Nephron progenitor cell (in vitro differentiated cells): ENCODE measurements around the gene ANO6.

Source experiments
- DNase-seq: peaks from one replicate; pipeline ENCODE4 v3.0.0; 2021
- H3K27ac Mint-ChIP-seq: 2 replicates; pipeline ENCODE4 v1.8.0; 2021; ENCODE audit warnings: mild to moderate bottlenecking, moderate library complexity, mixed read lengths
- H3K27me3 Mint-ChIP-seq: 2 replicates; pipeline ENCODE4 v1.8.0; 2021; ENCODE audit warnings: mild to moderate bottlenecking, low read depth, mixed read lengths; ENCODE audit not compliant: poor library complexity
- H3K36me3 Mint-ChIP-seq: 2 replicates; pipeline ENCODE4 v1.8.0; 2021; ENCODE audit warnings: low read depth, mixed read lengths
- H3K4me1 Mint-ChIP-seq: 2 replicates; pipeline ENCODE4 v1.8.0; 2021; ENCODE audit warnings: mixed read lengths
- H3K4me3 Mint-ChIP-seq: 2 replicates; pipeline ENCODE4 v1.8.0; 2021; ENCODE audit warnings: mild to moderate bottlenecking, moderate library complexity, mixed read lengths
- H3K9me3 Mint-ChIP-seq: 2 replicates; pipeline ENCODE4 v1.8.0; 2021; ENCODE audit warnings: mild to moderate bottlenecking, moderate library complexity, mixed read lengths
- TF ChIP-seq, protein P1 (sequence below): fragments of 200-600 bp; sonication (generic); IDR thresholded peaks from 2 replicates; pipeline ENCODE4 v1.5.0; 2021; ENCODE audit warnings: antibody characterized with exemption

Gene ANO6

DNA sequence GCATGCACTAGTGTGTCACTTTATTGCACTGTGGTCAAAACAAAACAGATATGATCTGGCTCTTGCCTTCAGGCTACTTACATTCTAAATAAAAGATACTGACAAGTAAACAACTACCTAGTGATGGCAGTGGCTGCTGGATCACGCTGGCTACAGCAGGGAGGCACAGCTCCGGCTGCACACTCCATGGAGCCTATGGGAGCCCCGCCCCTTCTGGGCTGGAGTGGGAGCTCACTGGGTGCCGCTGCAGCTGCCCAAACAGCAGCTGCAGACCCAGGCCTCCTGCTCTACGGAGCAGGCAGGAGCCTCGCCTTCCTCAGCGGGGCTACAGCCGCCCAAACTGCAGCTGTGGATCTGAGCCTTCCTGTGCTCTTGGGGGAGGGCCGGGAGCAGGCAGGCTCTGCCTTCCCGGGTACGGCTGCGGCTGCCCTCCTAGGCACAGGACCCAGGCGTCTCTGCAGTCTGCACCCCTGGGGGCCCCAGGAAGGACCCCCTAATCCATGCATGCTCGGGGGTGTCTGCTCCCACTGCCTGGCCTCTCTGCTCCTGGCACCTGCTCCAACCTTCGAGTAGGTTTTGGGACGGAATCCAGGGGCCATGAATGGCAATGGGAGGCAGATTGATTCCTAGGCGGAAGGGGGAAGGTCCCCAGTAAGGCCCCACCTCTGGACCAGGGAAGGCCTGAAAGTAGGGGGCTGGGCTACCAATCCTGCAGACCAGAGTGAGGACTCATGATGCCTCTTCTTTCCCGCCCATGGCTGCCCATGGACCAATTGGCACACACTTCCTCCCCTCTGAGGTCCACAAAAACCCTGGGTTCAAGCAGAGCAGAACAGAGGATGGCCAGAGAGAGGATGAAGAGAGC lies 253.1 kb downstream of the ANO6 start:
- H3K4me3 Mint-ChIP-seq: no peak overlapping the region
- no peak overlapping the region for H3K27ac Mint-ChIP-seq
- H3K9me3 Mint-ChIP-seq: peaks cover 14% of the 10 kb centered on the region
- peaks cover 8% of the 10 kb centered on the region for H3K4me1 Mint-ChIP-seq
- no peak for DNase-seq
- no peaks in the 10 kb centered on the region for H3K27me3 Mint-ChIP-seq
- TF ChIP-seq, protein P1, sequence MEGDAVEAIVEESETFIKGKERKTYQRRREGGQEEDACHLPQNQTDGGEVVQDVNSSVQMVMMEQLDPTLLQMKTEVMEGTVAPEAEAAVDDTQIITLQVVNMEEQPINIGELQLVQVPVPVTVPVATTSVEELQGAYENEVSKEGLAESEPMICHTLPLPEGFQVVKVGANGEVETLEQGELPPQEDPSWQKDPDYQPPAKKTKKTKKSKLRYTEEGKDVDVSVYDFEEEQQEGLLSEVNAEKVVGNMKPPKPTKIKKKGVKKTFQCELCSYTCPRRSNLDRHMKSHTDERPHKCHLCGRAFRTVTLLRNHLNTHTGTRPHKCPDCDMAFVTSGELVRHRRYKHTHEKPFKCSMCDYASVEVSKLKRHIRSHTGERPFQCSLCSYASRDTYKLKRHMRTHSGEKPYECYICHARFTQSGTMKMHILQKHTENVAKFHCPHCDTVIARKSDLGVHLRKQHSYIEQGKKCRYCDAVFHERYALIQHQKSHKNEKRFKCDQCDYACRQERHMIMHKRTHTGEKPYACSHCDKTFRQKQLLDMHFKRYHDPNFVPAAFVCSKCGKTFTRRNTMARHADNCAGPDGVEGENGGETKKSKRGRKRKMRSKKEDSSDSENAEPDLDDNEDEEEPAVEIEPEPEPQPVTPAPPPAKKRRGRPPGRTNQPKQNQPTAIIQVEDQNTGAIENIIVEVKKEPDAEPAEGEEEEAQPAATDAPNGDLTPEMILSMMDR: no peak
- no peaks in the 10 kb centered on the region for H3K36me3 Mint-ChIP-seq

DNA sequence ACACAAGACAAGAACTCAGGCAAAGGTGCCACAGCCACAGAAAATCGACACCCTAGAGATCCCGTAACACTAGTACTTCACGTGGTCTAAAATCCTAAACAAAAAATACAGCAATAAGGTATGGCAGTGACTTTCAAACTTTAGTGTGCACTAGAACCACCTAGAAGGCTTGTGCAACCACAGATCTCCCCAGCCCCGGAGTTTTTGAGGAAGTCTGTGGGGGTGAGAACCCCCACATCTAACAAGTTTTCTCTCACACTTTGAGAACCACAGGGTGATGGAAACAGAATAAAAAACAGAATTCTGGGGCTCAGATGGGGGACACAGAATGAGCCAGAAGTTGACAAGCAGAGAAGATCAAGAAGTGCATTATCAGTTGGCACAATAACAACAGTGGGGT lies 254.0 kb downstream of the ANO6 start:
- TF ChIP-seq, protein P1: no peak
- Mint-ChIP-seq H3K9me3 (peaks cover 14% of the 10 kb centered on the region), H3K4me3 (no peak overlapping the region), H3K4me1 (no peaks in the 10 kb centered on the region), H3K27me3 (no peaks in the 10 kb centered on the region), H3K36me3 (no peaks in the 10 kb centered on the region), H3K27ac (no peak overlapping the region)
- DNase-seq: no peak

DNA sequence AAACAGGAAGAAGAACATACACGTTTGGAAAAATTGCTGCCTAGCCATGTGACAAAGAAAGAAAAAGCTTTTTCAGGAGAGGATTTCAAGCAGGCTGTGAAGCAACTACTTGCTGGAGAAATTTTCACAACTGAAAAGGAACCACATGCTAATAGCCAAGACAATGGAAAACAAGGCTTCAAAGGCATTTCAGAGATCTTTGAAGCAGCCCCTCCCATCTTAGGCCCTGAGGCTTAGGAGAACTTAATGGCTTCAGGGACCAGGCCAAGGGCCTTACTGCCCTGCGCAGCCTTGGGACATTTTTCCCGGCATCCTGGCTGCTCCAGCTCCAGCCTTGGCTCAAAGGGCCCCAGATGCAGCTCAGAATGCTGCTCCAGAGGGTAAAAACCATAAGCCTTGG lies 257.7 kb downstream of the ANO6 start:
- H3K27ac Mint-ChIP-seq: no peak overlapping the region
- H3K27me3 Mint-ChIP-seq: no peaks in the 10 kb centered on the region
- H3K4me3 Mint-ChIP-seq: no peak overlapping the region
- peaks cover 18% of the 10 kb centered on the region for H3K9me3 Mint-ChIP-seq
- no peak for DNase-seq
- TF ChIP-seq, protein P1: no peak
- H3K36me3 Mint-ChIP-seq: no peaks in the 10 kb centered on the region
- no peaks in the 10 kb centered on the region for H3K4me1 Mint-ChIP-seq

DNA sequence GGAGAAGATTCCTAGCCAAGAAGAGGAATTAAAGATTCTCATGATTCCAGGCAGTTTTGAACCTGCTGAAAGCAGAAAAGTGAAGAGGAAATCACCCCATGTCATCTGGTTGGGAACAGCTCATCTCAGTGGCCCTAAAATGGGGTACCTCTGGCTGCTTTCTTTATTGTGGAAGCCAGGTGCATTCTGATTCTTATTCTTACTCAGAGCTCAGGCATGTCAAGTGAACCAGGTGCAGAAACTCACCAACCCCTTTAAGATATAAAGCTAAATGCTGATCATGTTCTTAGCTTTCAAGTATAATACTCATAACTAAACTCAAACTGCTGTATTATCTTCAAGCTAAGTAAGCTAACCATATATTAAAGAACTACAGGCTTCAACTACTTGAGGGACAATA lies 259.7 kb downstream of the ANO6 start:
- H3K27ac Mint-ChIP-seq: no peak overlapping the region
- no peak for DNase-seq
- no peaks in the 10 kb centered on the region for H3K36me3 Mint-ChIP-seq
- no peaks in the 10 kb centered on the region for H3K4me1 Mint-ChIP-seq
- H3K9me3 Mint-ChIP-seq: peaks cover 26% of the 10 kb centered on the region
- H3K27me3 Mint-ChIP-seq: no peaks in the 10 kb centered on the region
- no peak overlapping the region for H3K4me3 Mint-ChIP-seq
- TF ChIP-seq, protein P1: no peak

DNA sequence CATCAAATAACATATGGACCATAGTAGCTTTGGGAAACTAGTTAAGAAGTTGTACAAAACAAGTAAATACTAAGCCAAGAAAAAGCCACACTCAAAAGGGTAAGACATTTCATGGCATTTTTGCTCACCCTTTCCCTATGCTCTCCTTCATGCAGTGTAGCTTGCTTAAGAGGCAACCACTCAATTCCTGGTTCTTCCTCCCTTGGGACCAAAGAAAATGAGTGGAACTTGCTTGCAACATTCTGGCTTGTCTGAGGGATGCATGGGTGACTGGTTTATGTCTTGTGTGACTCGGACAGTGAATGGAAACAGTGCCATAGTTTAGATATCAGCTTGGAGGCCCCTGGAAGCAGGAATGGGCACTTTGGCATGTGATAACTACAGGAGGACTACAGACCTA lies 261.6 kb downstream of the ANO6 start:
- Mint-ChIP-seq H3K9me3 (peaks cover 26% of the 10 kb centered on the region), H3K36me3 (no peaks in the 10 kb centered on the region), H3K4me1 (no peaks in the 10 kb centered on the region), H3K27me3 (no peaks in the 10 kb centered on the region), H3K27ac (no peak overlapping the region), H3K4me3 (no peak overlapping the region)
- no peak for DNase-seq
- TF ChIP-seq, protein P1: no peak

DNA sequence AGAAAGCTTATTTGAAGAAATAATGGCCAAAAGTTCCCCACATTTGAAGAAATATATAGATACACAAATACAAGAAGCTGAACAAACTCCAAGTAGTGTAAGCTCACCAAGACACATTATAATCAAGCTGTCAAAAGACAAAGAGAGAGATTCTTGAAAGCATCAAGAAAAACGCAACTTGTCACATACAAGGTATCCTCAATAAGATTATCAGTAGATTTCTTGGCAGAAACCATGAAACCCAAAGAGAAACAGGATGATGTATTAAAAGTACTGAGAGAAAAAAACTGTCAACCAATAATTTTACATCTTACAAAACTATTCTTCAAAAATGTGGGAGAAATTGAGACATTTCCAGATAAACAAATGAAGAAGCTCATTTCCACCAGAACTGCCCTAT lies 263.0 kb downstream of the ANO6 start:
- Mint-ChIP-seq H3K9me3 (peaks cover 22% of the 10 kb centered on the region), H3K4me3 (no peak overlapping the region), H3K36me3 (no peaks in the 10 kb centered on the region), H3K27ac (no peak overlapping the region), H3K27me3 (no peaks in the 10 kb centered on the region), H3K4me1 (no peaks in the 10 kb centered on the region)
- no peak for DNase-seq
- TF ChIP-seq, protein P1: no peak
